HG02943 (cell line): ENCODE results near the gene GPC6.

ENCODE experiments used
- ATAC-seq: cut with Tn5 transposase; IDR thresholded peaks from one replicate; pipeline ENCODE4 v1.9.1; 2021; ENCODE audit warnings: mild to moderate bottlenecking, low read depth, moderate library complexity; ENCODE audit not compliant: unreplicated experiment

Gene GPC6

DNA sequence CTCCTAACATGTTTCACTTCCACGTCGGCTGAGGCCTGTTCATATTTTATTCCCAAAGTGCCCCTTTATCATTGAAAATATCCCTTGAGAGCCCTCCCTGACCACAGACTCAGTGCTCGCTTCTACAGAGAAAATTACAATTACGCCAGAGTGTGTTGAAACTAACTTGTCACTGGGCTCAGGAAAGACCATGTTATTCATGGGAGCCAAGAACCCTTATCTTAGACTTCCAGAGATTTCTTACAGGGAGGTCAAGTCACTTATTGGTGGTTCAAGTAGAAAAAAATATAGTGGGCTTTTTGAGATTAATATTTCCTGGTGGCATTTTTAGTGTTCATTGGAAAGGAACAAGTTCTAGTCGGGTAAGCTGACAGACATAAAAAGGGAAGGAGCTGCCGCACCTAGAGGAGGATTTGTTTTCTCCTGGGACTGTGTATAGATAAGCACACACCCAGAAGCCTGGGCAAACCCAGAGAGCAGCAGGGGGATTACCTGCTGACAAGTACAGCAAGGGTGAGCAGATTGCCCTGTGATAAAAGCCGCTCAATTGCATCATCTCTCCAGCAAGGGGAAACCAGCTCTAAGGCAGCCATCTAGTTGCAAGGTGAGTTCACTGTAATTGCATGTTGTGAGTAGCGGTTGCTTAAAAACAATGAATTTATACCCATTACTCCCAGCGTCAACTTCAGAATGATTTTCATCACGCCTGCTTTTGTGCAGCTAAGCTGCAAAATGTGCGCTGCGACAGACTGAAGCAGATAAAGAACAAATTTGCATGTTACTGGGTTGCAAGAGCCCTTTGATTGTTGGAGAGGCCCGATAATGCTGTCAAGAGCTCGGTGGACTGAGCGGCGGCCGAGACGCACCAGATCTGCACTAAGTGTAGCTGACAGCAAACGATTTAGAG lies 1206.7 kb downstream of the GPC6 start:
- no peak for ATAC-seq

DNA sequence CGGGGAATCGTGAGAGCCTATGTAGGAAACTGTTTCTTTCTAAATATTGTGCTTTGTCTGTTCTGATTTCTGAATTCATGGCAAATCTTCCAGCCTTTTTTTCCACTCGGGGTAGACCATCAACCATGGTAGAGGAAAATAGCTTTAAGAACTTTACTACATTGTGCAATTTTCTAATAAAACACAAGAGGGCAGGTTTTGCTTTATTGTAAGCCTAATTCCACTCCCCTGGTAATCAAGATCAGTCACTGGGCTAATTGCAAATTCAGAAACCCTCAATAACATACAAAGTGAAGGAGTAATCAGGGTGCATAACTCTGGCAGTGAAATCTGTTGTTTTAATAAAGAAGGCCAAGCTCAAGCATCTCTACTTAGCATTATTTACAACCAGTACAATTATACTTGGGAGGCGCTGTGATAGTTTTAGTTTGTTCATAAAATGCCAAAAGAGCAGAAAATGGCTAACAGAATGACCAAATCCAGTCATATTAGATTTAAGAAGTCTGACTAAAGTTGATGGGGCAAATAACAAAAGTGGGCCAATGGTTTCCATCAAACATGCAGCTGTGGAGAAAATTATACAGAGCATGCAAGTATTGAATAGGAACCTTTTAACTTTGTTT lies 1209.1 kb downstream of the GPC6 start:
- ATAC-seq = no peak

DNA sequence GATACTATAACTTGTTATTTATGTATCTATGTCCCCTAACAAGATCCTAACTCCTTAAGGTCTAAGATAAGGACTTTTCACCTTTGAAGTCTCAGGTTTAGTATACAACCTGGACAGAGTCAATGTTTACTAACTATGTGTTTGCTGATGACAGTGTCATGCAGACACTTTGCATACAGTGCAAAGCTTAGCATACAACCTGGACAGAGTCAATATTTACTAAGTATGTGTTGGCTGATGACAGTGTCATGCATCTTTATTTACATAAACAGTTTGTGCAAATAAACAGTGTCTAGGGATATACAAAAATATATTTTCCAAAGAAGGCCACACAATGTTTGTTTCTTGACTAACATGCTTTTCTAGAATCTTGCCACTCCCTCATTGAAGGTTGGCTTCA lies 1218.2 kb downstream of the GPC6 start:
- ATAC-seq = no peak

DNA sequence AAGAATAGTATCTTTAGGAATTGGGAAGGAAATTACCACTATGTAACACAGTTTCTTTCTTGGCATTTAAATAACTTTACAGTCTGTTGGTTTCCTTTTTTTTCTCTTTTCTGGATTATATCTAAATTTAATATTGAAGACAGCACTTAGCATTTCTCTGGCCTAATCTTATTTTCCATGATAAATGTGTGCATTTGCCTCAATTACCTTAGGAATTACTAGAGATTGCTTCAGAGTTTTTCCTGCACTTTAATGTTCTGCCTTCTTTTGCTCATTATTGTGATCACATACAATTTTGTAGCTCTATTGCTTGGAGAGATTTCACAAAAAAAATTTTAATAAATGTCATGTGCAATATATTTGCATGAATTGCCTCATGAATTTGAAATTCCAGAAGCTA lies 1227.7 kb downstream of the GPC6 start:
- ATAC-seq = no peak

DNA sequence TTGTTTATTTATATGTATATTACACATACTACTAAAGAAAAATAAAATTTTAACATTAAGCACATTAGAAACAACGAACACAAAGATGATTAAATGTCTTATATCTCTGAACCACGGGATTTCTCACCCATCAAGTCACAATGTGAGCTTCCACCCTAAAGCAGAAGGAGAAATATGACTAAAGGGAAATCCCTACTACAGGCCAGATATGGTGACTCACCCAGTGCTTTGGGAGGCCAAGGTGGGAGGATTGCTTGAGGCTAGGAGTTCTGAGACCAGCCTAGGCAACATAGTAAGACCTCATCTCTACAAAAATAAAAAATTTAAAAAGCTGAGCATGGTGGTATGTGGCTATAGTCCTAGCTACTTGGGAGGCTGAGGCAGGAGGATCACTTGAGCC lies 1228.3 kb downstream of the GPC6 start:
- no peak for ATAC-seq

DNA sequence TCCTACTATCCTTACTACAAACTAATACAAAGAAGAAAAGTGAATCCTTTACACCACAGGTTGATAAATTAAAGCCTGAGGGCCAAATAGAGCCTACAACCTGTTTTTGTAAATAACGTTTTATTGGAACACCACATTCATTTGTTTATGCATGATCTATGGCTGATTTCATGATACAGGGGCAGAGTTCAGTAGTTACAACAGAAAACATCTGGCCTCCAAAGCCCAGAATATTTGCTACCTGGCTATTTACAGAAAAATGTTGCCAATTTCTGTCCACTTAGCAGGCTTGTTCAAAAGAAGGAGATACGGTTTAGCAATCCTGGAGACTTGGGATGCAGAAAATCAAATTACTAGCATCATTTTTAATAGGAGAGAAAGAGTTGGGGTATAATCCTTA lies 1228.8 kb downstream of the GPC6 start:
- no peak for ATAC-seq
